B cell (primary cell): Measurements from ENCODE around the gene TOB2. TPM values are rescaled to one million over a fixed set of nuclear protein-coding genes. Genes with fewer than 3 reads are reported as not detected.
"Not testable (repeated sequence)": the region's sequence is repeated elsewhere in the genome, so short reads cannot be mapped to it uniquely, and the experiment has no call there.

Source experiments
- ATAC-seq: fragments of 200-7000 bp; cut with Tn5 transposase; one replicate; pipeline ENCODE4 v1.10.0; 2021; ENCODE audit warnings: low read depth, mild to moderate bottlenecking, moderate number of reproducible peaks, moderate library complexity
- CTCF ChIA-PET: fragments of 350-600 bp; sonication (Branson Sonifier 250); formaldehyde crosslinking; loops from one replicate; lab custom pipeline; 2021; ENCODE audit warnings: antibody characterized with exemption, inconsistent platforms; lab: Charles Lee
- POLR2A ChIA-PET: fragments of 350-600 bp; sonication (Branson Sonifier 250); formaldehyde crosslinking; loops from one replicate; lab custom pipeline; 2021; ENCODE audit warnings: antibody characterized with exemption; lab: Charles Lee
- DNase-seq: peaks from one replicate; pipeline ENCODE4 v3.0.0; 2013
- H2AFZ ChIP-seq: 2 replicates; pipeline ENCODE4 v1.6.1; 2012; ENCODE audit warnings: mild to moderate bottlenecking, low read depth, low read length; ENCODE audit not compliant: insufficient read depth, poor library complexity, severe bottlenecking
- H3K27ac ChIP-seq, 2 donors: 1 replicate in 1 of 2; 2 replicates in 1 of 2; pipeline ENCODE4 v1.5.1; 2012 to 2013; ENCODE audit warnings: low read length in 2 of 2, mild to moderate bottlenecking in 2 of 2, moderate library complexity in 1 of 2
- H3K27me3 ChIP-seq, 4 experiments: fragments of 200-600 bp in 1 of 4; sonication (generic) in 1 of 4; replicated peaks in 1 of 4; 1 replicate in 2 of 4; 2 replicates in 2 of 4; pipeline versions ENCODE4 v1.6.1 to v1.7.0; 2013 to 2016; ENCODE audit warnings: low read length in 3 of 4, mild to moderate bottlenecking in 2 of 4, mixed read lengths in 1 of 4, moderate library complexity in 1 of 4; ENCODE audit not compliant: insufficient read depth in 4 of 4, control insufficient read depth in 3 of 4; ENCODE audit errors: control extremely low read depth in 1 of 4
- H3K36me3 ChIP-seq, 2 experiments: replicated peaks in 1 of 2; 1 replicate in 1 of 2; 2 replicates in 1 of 2; pipeline versions ENCODE4 v1.6.1 to v1.7.1; 2013; ENCODE audit warnings: low read length in 1 of 2; ENCODE audit not compliant: insufficient read depth in 2 of 2, control insufficient read depth in 1 of 2; ENCODE audit errors: control extremely low read depth in 1 of 2, extremely low read depth in 1 of 2
- H3K4me1 ChIP-seq, 2 donors: fragments of 200-600 bp in 1 of 2; sonication (generic) in 1 of 2; 1 replicate in 1 of 2; 2 replicates in 1 of 2; pipeline versions ENCODE4 v1.5.1 to v1.6.1; 2013 to 2017; ENCODE audit warnings: low read length in 2 of 2; ENCODE audit not compliant: control insufficient read depth in 2 of 2, insufficient read depth in 2 of 2
- H3K4me2 ChIP-seq: replicated peaks from 2 replicates; pipeline ENCODE3; 2012; ENCODE audit warnings: mild to moderate bottlenecking, low read depth, low read length; ENCODE audit not compliant: poor library complexity, severe bottlenecking
- H3K4me3 ChIP-seq, 5 experiments: fragments of 200-600 bp in 1 of 5; sonication (generic) in 1 of 5; 1 replicate in 3 of 5; 2 replicates in 2 of 5; pipeline versions ENCODE4 v1.5.1 to v1.7.0; 2011 to 2016; ENCODE audit warnings: low read length in 4 of 5, mild to moderate bottlenecking in 4 of 5, low read depth in 2 of 5, control low read depth in 1 of 5, moderate library complexity in 1 of 5; ENCODE audit not compliant: insufficient read depth in 1 of 5; ENCODE audit errors: control extremely low read depth in 1 of 5, extremely low read depth in 1 of 5
- H3K79me2 ChIP-seq: fragments of 200-600 bp; sonication (generic); one replicate; pipeline ENCODE4 v1.6.0; 2016; ENCODE audit warnings: low read length; ENCODE audit not compliant: control insufficient read depth, insufficient read depth
- H3K9ac ChIP-seq: fragments of 200-600 bp; sonication (generic); 2 replicates; pipeline ENCODE4 v1.6.1; 2017; ENCODE audit warnings: mild to moderate bottlenecking, low read length, moderate library complexity
- H3K9me3 ChIP-seq, 3 donors: one replicate each; pipeline versions ENCODE4 v1.6.1 to v1.7.1; 2013; ENCODE audit warnings: low read length in 2 of 3; ENCODE audit not compliant: control insufficient read depth in 2 of 3, insufficient read depth in 1 of 3; ENCODE audit errors: control extremely low read depth in 1 of 3
- H4K20me1 ChIP-seq: 2 replicates; pipeline ENCODE4 v1.6.0; 2012; ENCODE audit warnings: mild to moderate bottlenecking, low read length; ENCODE audit not compliant: insufficient read depth, control insufficient read depth, poor library complexity, severe bottlenecking
- H3K27ac Mint-ChIP-seq: one replicate; pipeline ENCODE4 v1.8.0; 2021; ENCODE audit warnings: mixed read lengths
- H3K27me3 Mint-ChIP-seq: one replicate; pipeline ENCODE4 v1.8.0; 2021; ENCODE audit warnings: mixed read lengths
- H3K4me1 Mint-ChIP-seq: one replicate; pipeline ENCODE4 v1.8.0; 2021; ENCODE audit warnings: mixed read lengths
- H3K4me3 Mint-ChIP-seq: one replicate; pipeline ENCODE4 v1.8.0; 2021; ENCODE audit warnings: mixed read lengths
- H3K9me3 Mint-ChIP-seq: one replicate; pipeline ENCODE4 v1.8.0; 2022; ENCODE audit warnings: mixed read lengths; ENCODE audit not compliant: insufficient read depth
- EZH2 ChIP-seq: IDR thresholded peaks from 2 replicates; pipeline ENCODE4 v1.6.1; 2012; ENCODE audit warnings: borderline replicate concordance, low read depth, mild to moderate bottlenecking, moderate library complexity, low read length; ENCODE audit not compliant: insufficient read depth, poor library complexity, severe bottlenecking
- WGBS: methylation state at CpG from one replicate; pipeline ENCODE4 v1.1.5; 2013; ENCODE audit warnings: missing lambda C conversion rate; ENCODE audit not compliant: insufficient coverage; 5-methylcytosine and 5-hydroxymethylcytosine counted together
- intact Hi-C: fragments of 100-400 bp; cut with micrococcal nuclease; formaldehyde crosslinking; loops from one replicate; pipeline ENCODE4 v1.10.0; 2022
- polyA plus RNA-seq: library from polyadenylated mRNA; depleted of rRNA; stranded (reverse); fragments of >200 nt; gene quantifications from 2 replicates; pipeline ENCODE4 v1.2.3, GENCODE V29; 2012
- total RNA-seq, 2 donors: library from RNA; stranded (reverse); fragments of 120-200 nt in 1 of 2; gene quantifications; 1 replicate in 1 of 2; 2 replicates in 1 of 2; pipeline versions ENCODE4 v1.2.3 to v1.2.4, GENCODE V29; 2013 to 2022
- TF ChIP-seq, protein P1 (sequence below): fragments of 200-600 bp; IDR thresholded peaks from one replicate; pipeline ENCODE4 v1.8.0; 2022; ENCODE audit warnings: antibody characterized with exemption, mild to moderate bottlenecking

TOB2 gene
- total and polyA plus RNA-seq, 2 donors (not counting 1 experiment from before 2014, with no cell fraction given), result 40.4 to 56.0 TPM

DNA sequence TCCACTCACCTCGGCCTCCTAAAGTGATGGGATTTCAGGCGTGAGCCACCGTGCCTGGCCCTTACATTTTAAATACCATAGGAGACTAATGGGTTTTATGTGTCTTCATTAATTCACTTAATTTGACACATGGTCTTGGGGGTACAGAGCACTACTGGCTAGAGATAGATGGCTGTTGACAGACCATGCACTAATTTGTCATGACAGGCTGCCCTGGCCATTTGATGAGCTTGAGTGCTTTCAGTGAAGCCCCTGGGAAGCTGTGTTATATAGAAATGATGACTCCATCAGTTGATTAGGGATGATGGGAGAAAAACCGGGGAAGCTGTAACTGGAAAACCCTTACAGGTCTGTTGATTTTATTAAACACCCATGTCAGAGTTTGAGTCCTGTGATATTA lies 15.3 kb upstream of the TOB2 start:
- no peak for TF ChIP-seq EZH2
- TF ChIP-seq, protein P1, sequence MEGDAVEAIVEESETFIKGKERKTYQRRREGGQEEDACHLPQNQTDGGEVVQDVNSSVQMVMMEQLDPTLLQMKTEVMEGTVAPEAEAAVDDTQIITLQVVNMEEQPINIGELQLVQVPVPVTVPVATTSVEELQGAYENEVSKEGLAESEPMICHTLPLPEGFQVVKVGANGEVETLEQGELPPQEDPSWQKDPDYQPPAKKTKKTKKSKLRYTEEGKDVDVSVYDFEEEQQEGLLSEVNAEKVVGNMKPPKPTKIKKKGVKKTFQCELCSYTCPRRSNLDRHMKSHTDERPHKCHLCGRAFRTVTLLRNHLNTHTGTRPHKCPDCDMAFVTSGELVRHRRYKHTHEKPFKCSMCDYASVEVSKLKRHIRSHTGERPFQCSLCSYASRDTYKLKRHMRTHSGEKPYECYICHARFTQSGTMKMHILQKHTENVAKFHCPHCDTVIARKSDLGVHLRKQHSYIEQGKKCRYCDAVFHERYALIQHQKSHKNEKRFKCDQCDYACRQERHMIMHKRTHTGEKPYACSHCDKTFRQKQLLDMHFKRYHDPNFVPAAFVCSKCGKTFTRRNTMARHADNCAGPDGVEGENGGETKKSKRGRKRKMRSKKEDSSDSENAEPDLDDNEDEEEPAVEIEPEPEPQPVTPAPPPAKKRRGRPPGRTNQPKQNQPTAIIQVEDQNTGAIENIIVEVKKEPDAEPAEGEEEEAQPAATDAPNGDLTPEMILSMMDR, result no peak
- Mint-ChIP-seq H3K27me3 (no peaks in the 10 kb centered on the region), H3K9me3 (no peaks in the 10 kb centered on the region), H3K27ac (no peak overlapping the region), H3K4me3 (no peak overlapping the region), H3K4me1 (peaks cover 11% of the 10 kb centered on the region)
- no peaks in the 10 kb centered on the region for H3K4me1 ChIP-seq
- H3K27me3 ChIP-seq, result no peaks in the 10 kb centered on the region
- POLR2A ChIA-PET, result interaction anchor here (1.7 kb wide), 1 partner anchor 14 kb away, joined by 4 read pairs; no protein-coding TSS in a partner anchor
- no peak overlapping the region for H3K4me3 ChIP-seq
- H3K79me2 ChIP-seq, result peaks cover 57% of the 10 kb centered on the region
- no peak overlapping the region for H2AFZ ChIP-seq
- DNase-seq (no peak), ATAC-seq (no peak)
- intact Hi-C loops, result no loop called here
- H3K36me3 ChIP-seq, result peaks cover 9 to 66% of the 10 kb centered on the region in 2 experiments
- CTCF ChIA-PET, result interaction anchor here (0.9 to 3.0 kb wide), 7 partner anchors 19 to 60 kb away, joined by 3 to 13 read pairs (median 5); no protein-coding TSS in a partner anchor
- H3K27ac ChIP-seq, result no peak overlapping the region
- H3K4me2 ChIP-seq, result no peak overlapping the region
- no peak overlapping the region for H3K9ac ChIP-seq
- no peaks in the 10 kb centered on the region for H3K9me3 ChIP-seq
- H4K20me1 ChIP-seq, result peaks cover 8% of the 10 kb centered on the region
- WGBS, result no CpG with 5 or more reads among the region's 4 CpGs

DNA sequence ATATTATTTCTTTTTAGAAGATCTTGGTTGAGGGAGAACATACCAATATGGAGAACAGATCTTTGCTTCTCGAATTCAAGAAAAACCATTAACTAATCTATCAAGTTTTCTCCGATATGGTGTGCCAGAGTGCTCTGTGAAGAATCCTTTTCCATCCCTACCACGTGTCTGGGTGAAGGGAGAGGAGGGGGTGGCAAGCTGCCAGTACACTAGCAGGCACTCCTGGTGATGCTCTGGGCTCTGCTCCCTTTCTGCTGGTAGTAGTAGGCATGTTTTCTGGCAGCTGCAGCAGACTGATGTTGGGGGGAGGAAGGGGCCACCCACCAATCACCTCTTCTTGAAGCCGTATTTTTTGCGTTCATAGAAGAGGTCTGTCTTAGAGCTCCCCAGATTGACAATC lies 13.5 kb upstream of the TOB2 start:
- H2AFZ ChIP-seq, H3K4me3 Mint-ChIP-seq, H4K20me1 ChIP-seq, H3K9me3 ChIP-seq, H3K27me3 ChIP-seq, ATAC-seq, H3K4me2 ChIP-seq, H3K4me1 ChIP-seq, H3K9ac ChIP-seq, H3K9me3 Mint-ChIP-seq, H3K27ac Mint-ChIP-seq, intact Hi-C loops, H3K4me3 ChIP-seq, H3K27ac ChIP-seq, H3K27me3 Mint-ChIP-seq, DNase-seq: not testable (repeated sequence)
- ChIA-PET CTCF (interaction anchor here (0.7 kb wide), 1 partner anchor 18 kb away, joined by 3 read pairs; no protein-coding TSS in a partner anchor), POLR2A (interaction anchor here (0.6 to 1.2 kb wide), 3 partner anchors 8 to 55 kb away, joined by 3 to 4 read pairs (median 4); partner anchors contain the start of genes ACO2 and PHF5A)
- peaks cover 9 to 50% of the 10 kb centered on the region in 2 experiments for H3K36me3 ChIP-seq
- peaks cover 39% of the 10 kb centered on the region for H3K79me2 ChIP-seq
- 100% methylated on average over 2 of the region's 5 CpGs for WGBS
- peaks cover 11% of the 10 kb centered on the region for H3K4me1 Mint-ChIP-seq
